ENCODE results near the gene HSD11B2.

Gene HSD11B2

GRCh38 chr16:67423611-67424260 lies 7.2 kb upstream of the HSD11B2 start:
- DNase-seq (ENCODE audit: low read depth, low spot score): no peak
- H3K4me3 ChIP-seq (ENCODE audit: low read depth, low read length): no peak overlapping the region
- in situ Hi-C loops (cut with HindIII; ENCODE audit: low sequenced_read_pairs): no loop called here
- no peak for TF ChIP-seq CTCF (IDR thresholded peaks at IDR 0.05; ENCODE audit: low read depth, low read length)

- no peak for TF ChIP-seq CTCF (IDR thresholded peaks at IDR 0.05; ENCODE audit: low read depth, low read length)
- DNase-seq (ENCODE audit: low read depth, low spot score): no peak
- H3K4me3 ChIP-seq (ENCODE audit: low read depth, low read length): no peak overlapping the region
- in situ Hi-C loops (cut with HindIII; ENCODE audit: low sequenced_read_pairs): no loop called here
These were observed 6.7 kb upstream of the HSD11B2 start for GRCh38 chr16:67424261-67424615.

- TF ChIP-seq CTCF (IDR thresholded peaks at IDR 0.05; ENCODE audit: low read depth, low read length): no peak
- DNase-seq (ENCODE audit: low read depth, low spot score): no peak
- H3K4me3 ChIP-seq (ENCODE audit: low read depth, low read length): no peak overlapping the region
- in situ Hi-C loops (cut with HindIII; ENCODE audit: low sequenced_read_pairs): no loop called here
These were observed 5.9 kb upstream of the HSD11B2 start for GRCh38 chr16:67425061-67425460.

- in situ Hi-C loops (cut with HindIII; ENCODE audit: low sequenced_read_pairs): no loop called here
- no peak for DNase-seq (ENCODE audit: low read depth, low spot score)
- H3K4me3 ChIP-seq (ENCODE audit: low read depth, low read length): no peak overlapping the region
- no peak for TF ChIP-seq CTCF (IDR thresholded peaks at IDR 0.05; ENCODE audit: low read depth, low read length)
These were observed 5.3 kb upstream of the HSD11B2 start for GRCh38 chr16:67425580-67425979.

GRCh38 chr16:67426022-67426421 lies 4.9 kb upstream of the HSD11B2 start:
- in situ Hi-C loops (cut with HindIII; ENCODE audit: low sequenced_read_pairs): no loop called here
- DNase-seq (ENCODE audit: low read depth, low spot score): no peak
- H3K4me3 ChIP-seq (ENCODE audit: low read depth, low read length): no peak overlapping the region
- TF ChIP-seq CTCF (IDR thresholded peaks at IDR 0.05; ENCODE audit: low read depth, low read length): no peak

DNA sequence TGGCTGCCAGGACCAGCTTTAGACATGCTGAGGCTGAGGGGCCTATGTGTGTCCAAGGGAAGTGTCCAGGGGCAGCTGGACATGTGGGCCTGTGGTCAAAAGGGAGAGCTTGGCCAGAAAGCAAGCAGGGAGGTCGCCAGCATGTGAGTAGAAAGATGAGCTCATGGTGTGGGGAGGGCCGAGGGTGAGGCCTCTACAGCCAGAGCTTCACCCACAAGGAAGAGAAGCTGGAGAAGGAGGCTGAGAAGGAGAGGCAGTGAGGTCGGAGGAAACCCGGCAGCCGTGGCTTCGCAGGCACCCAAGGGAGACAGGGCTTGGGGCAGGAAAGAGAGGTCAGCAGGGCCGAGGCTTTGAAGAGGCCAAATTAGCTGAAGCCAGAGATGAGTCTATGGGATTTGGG lies 4.0 kb upstream of the HSD11B2 start:
- in situ Hi-C loops (cut with HindIII; ENCODE audit: low sequenced_read_pairs): no loop called here
- no peak overlapping the region for H3K4me3 ChIP-seq (ENCODE audit: low read depth, low read length)
- no peak for DNase-seq (ENCODE audit: low read depth, low spot score)
- TF ChIP-seq CTCF (IDR thresholded peaks at IDR 0.05; ENCODE audit: low read depth, low read length): no peak
